GM12878 (cell line): ENCODE measurements around the gene MLKL. TPM values are rescaled to one million over a fixed set of nuclear protein-coding genes. Genes with fewer than 3 reads are reported as not detected.

ENCODE experiments used
- ATAC-seq: fragments of 200-7000 bp; cut with Tn5 transposase; 3 replicates; pipeline ENCODE4 v1.9.1; 2020; ENCODE audit warnings: mild to moderate bottlenecking, moderate library complexity
- BruUV-seq: library from RNA; stranded (reverse); fragments of 400-500 nt; replicated peaks from 2 replicates; lab custom pipeline; 2021; lab: Mats Ljungman, UMichigan
- CTCF ChIA-PET: fragments of 300-600 bp; sonication (Branson Sonifier 250); formaldehyde crosslinking; extraction: SDS; loops from one replicate; lab custom pipeline; 2021; ENCODE audit warnings: inconsistent platforms; lab: Yijun Ruan, JAX
- POLR2A ChIA-PET: fragments of 350-600 bp; formaldehyde crosslinking; extraction: SDS; loops from one replicate; lab custom pipeline; 2021; ENCODE audit warnings: inconsistent platforms; lab: Charles Lee
- RAD21 ChIA-PET: fragments of 300-600 bp; sonication (Branson Sonifier 250); formaldehyde crosslinking; loops from one replicate; lab custom pipeline; 2023; ENCODE audit warnings: antibody characterized with exemption; ENCODE audit not compliant: unreplicated experiment; lab: Charles Lee
- SMC1A ChIA-PET: fragments of 300-600 bp; sonication (Branson Sonifier 250); formaldehyde crosslinking; loops from one replicate; lab custom pipeline; 2023; ENCODE audit not compliant: unreplicated experiment, uncharacterized antibody; lab: Charles Lee
- DNase-seq: peaks from one replicate; pipeline ENCODE4 v3.0.0-alpha.2; 2011; ENCODE audit warnings: low read depth, low spot score
- FAIRE-seq: peaks from 3 replicates; lab custom pipeline; 2011; peaks lifted over from hg19 to GRCh38; lab: Jason Lieb, UNC
- H2AFZ ChIP-seq: 2 replicates; pipeline ENCODE4 v1.6.0; 2011; ENCODE audit warnings: low read depth, low read length, control low read depth; ENCODE audit not compliant: control insufficient read depth
- H3K27ac ChIP-seq: 2 replicates; pipeline ENCODE4 v1.5.1; 2011; ENCODE audit warnings: control low read depth; ENCODE audit not compliant: control insufficient read depth, insufficient read depth
- H3K27me3 ChIP-seq, 2 experiments: replicated peaks in 1 of 2; 2 replicates each; pipeline versions ENCODE4 v1.6.0 to v1.6.1; 2011; ENCODE audit warnings: low read length in 1 of 2; ENCODE audit not compliant: control insufficient read depth in 2 of 2, insufficient read depth in 2 of 2
- H3K36me3 ChIP-seq, 2 experiments: 2 replicates each; pipeline ENCODE4 v1.5.1; 2011; ENCODE audit warnings: low read length in 1 of 2; ENCODE audit not compliant: control insufficient read depth in 2 of 2, insufficient read depth in 2 of 2
- H3K4me1 ChIP-seq: 2 replicates; pipeline ENCODE4 v1.6.1; 2011; ENCODE audit warnings: mild to moderate bottlenecking, low read length, moderate library complexity, mixed read lengths; ENCODE audit not compliant: control insufficient read depth, insufficient read depth
- H3K4me2 ChIP-seq: 2 replicates; pipeline ENCODE4 v1.6.0; 2011; ENCODE audit warnings: control low read depth; ENCODE audit not compliant: control insufficient read depth, insufficient read depth
- H3K4me3 ChIP-seq: fragments of 200-600 bp; sonication (generic); 2 replicates; pipeline ENCODE4 v1.5.1; 2016
- H3K79me2 ChIP-seq: 2 replicates; pipeline ENCODE4 v1.6.0; 2011; ENCODE audit warnings: low read length; ENCODE audit not compliant: control insufficient read depth, insufficient read depth
- H3K9ac ChIP-seq: 2 replicates; pipeline ENCODE4 v1.8.0; 2011; ENCODE audit warnings: low read length, control low read depth, mixed read lengths; ENCODE audit not compliant: control insufficient read depth, insufficient read depth
- H3K9me3 ChIP-seq: replicated peaks from 3 replicates; pipeline ENCODE4 v1.5.1; 2011; ENCODE audit warnings: mild to moderate bottlenecking, low read length; ENCODE audit not compliant: control insufficient read depth, insufficient read depth
- H4K20me1 ChIP-seq: 2 replicates; pipeline ENCODE4 v1.6.0; 2011; ENCODE audit not compliant: control insufficient read depth, insufficient read depth
- CHD2 ChIP-seq: IDR thresholded peaks from 2 replicates; pipeline ENCODE4 v1.6.1; 2011; ENCODE audit warnings: low read depth, low read length, improper control_type of control experiment, borderline replicate concordance
- CHD4 ChIP-seq: fragments of 200-600 bp; sonication (generic); IDR thresholded peaks from 2 replicates; pipeline ENCODE4 v1.6.1; 2016; ENCODE audit warnings: mild to moderate bottlenecking
- EED ChIP-seq: sonication (generic); IDR thresholded peaks from 2 replicates; pipeline ENCODE4 v1.6.1; 2016; ENCODE audit warnings: antibody characterized with exemption, low read depth
- HDGF ChIP-seq: fragments of 450-650 bp; IDR thresholded peaks from 2 replicates; pipeline ENCODE4 v1.6.1; 2016; ENCODE audit warnings: antibody characterized with exemption
- IRF4 ChIP-seq: IDR thresholded peaks from 2 replicates; pipeline ENCODE4 v1.6.1; 2011; ENCODE audit warnings: low read depth, low read length
- KLF5 ChIP-seq: fragments of 450-650 bp; IDR thresholded peaks from 2 replicates; pipeline ENCODE4 v1.6.1; 2014; ENCODE audit warnings: mild to moderate bottlenecking; ENCODE audit not compliant: partially characterized antibody
- MEF2A ChIP-seq: IDR thresholded peaks from 2 replicates; pipeline ENCODE4 v1.6.1; 2011; ENCODE audit warnings: low read depth, mild to moderate bottlenecking, low read length, moderate library complexity; ENCODE audit not compliant: insufficient read depth
- RAD51 ChIP-seq: fragments of 450-650 bp; IDR thresholded peaks from 2 replicates; pipeline ENCODE4 v1.6.1; 2016; ENCODE audit warnings: moderate library complexity, mild to moderate bottlenecking, inconsistent platforms
- RFX5 ChIP-seq: IDR thresholded peaks from 2 replicates; pipeline ENCODE4 v1.6.1; 2011; ENCODE audit warnings: low read depth, low read length, improper control_type of control experiment
- RUNX3 ChIP-seq: IDR thresholded peaks from 2 replicates; pipeline ENCODE4 v1.6.1; 2012; ENCODE audit warnings: low read length, inconsistent platforms
- SRF ChIP-seq, 2 experiments: IDR thresholded peaks; 2 replicates each; pipeline ENCODE4 v1.6.1; 2011; ENCODE audit warnings: low read depth in 2 of 2, low read length in 2 of 2, mild to moderate bottlenecking in 1 of 2, moderate library complexity in 1 of 2
- TCF12 ChIP-seq: IDR thresholded peaks from 2 replicates; pipeline ENCODE4 v1.6.1; 2011; ENCODE audit warnings: low read depth, mild to moderate bottlenecking, low read length
- ZNF274 ChIP-seq: IDR thresholded peaks from one replicate; pipeline ENCODE4 v1.8.0; 2011; ENCODE audit not compliant: insufficient read length, insufficient read depth
- WGBS: methylation state at CpG from one replicate; pipeline ENCODE4 v1.1.6; 2016; ENCODE audit warnings: low lambda C conversion rate; ENCODE audit not compliant: insufficient replicate concordance, insufficient coverage; ENCODE audit errors: missing lambda C conversion rate; 5-methylcytosine and 5-hydroxymethylcytosine counted together
- in situ Hi-C: fragments of 300-500 bp; cut with MboI; formaldehyde crosslinking; loops from 9 replicates; pipeline ENCODE4 v1.14.3; 2018; ENCODE audit warnings: mixed read lengths
- intact Hi-C: fragments of 100-400 bp; cut with micrococcal nuclease; formaldehyde crosslinking; loops from one replicate; pipeline ENCODE4 v1.14.2; 2022; ENCODE audit not compliant: unreplicated experiment
- polyA plus RNA-seq, 11 experiments: library from polyadenylated mRNA; depleted of rRNA in 4 of 11; unstranded in 6 of 11; stranded (reverse) in 5 of 11; fragments of >200 nt; fragmentation: Nextera tagmentation in 4 of 11; fragmentation: Illumina TruSeq in 1 of 11; extraction: Ambion mirVana in 4 of 11; extraction: Trizol in 1 of 11; gene quantifications; 1 replicate in 1 of 11; 2 replicates in 10 of 11; pipeline versions ENCODE4 v1.2.1 to v1.2.3, GENCODE V29; 2011 to 2016; ENCODE audit warnings: inconsistent platforms in 2 of 11, missing spikeins in 2 of 11, low read depth in 1 of 11
- total RNA-seq, 4 experiments: library from RNA; depleted of rRNA in 3 of 4; stranded (reverse); fragments of >200 nt in 3 of 4; fragmentation: Illumina TruSeq in 1 of 4; extraction: Trizol in 1 of 4; gene quantifications; 2 replicates each; pipeline versions ENCODE4 v1.2.1 to v1.2.3, GENCODE V29; 2013 to 2021

MLKL gene
- total and polyA plus RNA-seq, 10 of the 15 experiments (the other 5 are each of a cell fraction or from before 2014, with no cell fraction given): 3.8 to 14.5 (median 11.2) TPM

DNA sequence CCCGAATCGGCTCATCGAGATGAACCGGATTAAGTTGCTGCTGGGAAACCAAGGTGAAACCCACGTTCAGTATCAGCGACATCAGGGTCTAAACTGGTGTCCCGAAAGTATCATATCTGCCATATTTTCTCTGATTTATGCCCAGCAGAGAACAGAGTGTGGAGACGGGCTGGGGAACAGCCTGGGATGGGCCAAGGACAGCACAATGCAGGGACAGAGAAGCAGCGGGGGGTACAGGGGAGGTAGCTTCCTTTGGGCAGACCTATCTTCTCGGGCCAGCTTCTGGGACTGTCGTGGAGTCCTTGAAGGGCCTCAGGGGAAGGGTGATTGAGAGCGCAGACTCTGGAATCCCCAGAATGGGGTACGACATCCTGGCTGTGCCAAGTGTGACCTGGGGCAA lies 17.5 kb upstream of the MLKL start:
- Histone ChIP-seq H3K27ac (no peak overlapping the region), H2AFZ (no peak overlapping the region), H4K20me1 (no peaks in the 10 kb centered on the region), H3K9me3 (no peaks in the 10 kb centered on the region), H3K79me2 (no peaks in the 10 kb centered on the region), H3K4me3 (no peak overlapping the region), H3K9ac (no peak overlapping the region), H3K4me2 (no peak overlapping the region), H3K4me1 (no peaks in the 10 kb centered on the region), H3K36me3 (no peaks in the 10 kb centered on the region), H3K27me3 (no peaks in the 10 kb centered on the region)
- DNase-seq: no peak
- TF ChIP-seq RFX5 (no peak), RUNX3 (no peak), CHD2 (no peak), HDGF (no peak), EED (no peak), SRF (IDR thresholded peaks at IDR 0.05; ENCODE audit: low read depth in 2 of 2, low read length in 2 of 2) (no peak), RAD51 (no peak), CHD4 (no peak), MEF2A (no peak), TCF12 (no peak)
- POLR2A ChIA-PET: no interaction called here
- intact Hi-C loops (no loop called here), in situ Hi-C loops (loop anchor here (5.0 kb wide), 1 partner anchor 139 kb away; no protein-coding TSS in a partner anchor)
- no TSS peak for BruUV-seq
- 58% methylated on average over 13 of the region's 13 CpGs for WGBS
- no peak for ATAC-seq
- SMC1A ChIA-PET: no interaction called here
- CTCF ChIA-PET: interaction anchor here (0.5 kb wide), 2 partner anchors 145 to 226 kb away, joined by 4 to 5 read pairs; no protein-coding TSS in a partner anchor
- FAIRE-seq: no peak
- RAD21 ChIA-PET: no interaction called here

DNA sequence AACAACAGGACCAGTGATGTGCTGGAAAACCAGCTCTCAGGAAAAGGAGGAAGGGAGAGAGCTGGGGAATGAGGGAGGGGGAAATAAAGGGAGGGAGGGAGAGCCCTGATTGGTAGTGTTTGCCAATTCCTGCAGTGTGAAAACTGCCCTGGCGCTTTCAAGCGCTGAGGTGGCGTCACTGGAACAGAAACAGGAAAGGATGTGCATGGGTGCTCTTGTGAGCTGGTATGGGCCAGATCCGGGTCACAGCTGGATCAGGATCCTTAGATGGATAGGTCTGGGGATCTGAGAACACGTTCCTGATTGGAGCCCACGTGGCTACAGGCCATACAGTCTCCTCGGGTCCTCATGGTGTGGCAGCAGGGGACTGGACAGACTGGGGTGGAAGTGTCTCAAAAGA lies 16.7 kb upstream of the MLKL start:
- WGBS: 33% methylated on average over 7 of the region's 7 CpGs
- POLR2A ChIA-PET: no interaction called here
- Histone ChIP-seq H3K4me3 (no peak overlapping the region), H3K27me3 (no peaks in the 10 kb centered on the region), H3K4me1 (no peaks in the 10 kb centered on the region), H4K20me1 (no peaks in the 10 kb centered on the region), H3K9ac (no peak overlapping the region), H3K79me2 (no peaks in the 10 kb centered on the region), H3K4me2 (no peak overlapping the region), H3K36me3 (no peaks in the 10 kb centered on the region), H3K9me3 (no peaks in the 10 kb centered on the region), H2AFZ (no peak overlapping the region), H3K27ac (no peak overlapping the region)
- FAIRE-seq (no peak), DNase-seq (no peak), ATAC-seq (no peak)
- RAD21 ChIA-PET: no interaction called here
- SMC1A ChIA-PET: no interaction called here
- no TSS peak for BruUV-seq
- in situ Hi-C loops: loop anchor here (5.0 kb wide), 1 partner anchor 140 kb away; no protein-coding TSS in a partner anchor
- no peak for TF ChIP-seq IRF4
- TF ChIP-seq KLF5: no peak
- no peak for TF ChIP-seq ZNF274
- intact Hi-C loops: no loop called here
- CTCF ChIA-PET: interaction anchor here (0.6 kb wide), 1 partner anchor 143 kb away, joined by 3 read pairs; no protein-coding TSS in a partner anchor
